ENCODE data around the gene FZD2. TPM values are rescaled to one million over a fixed set of nuclear protein-coding genes. Genes with fewer than 3 reads are reported as not detected.
"Not testable (repeated sequence)": the region's sequence is repeated elsewhere in the genome, so short reads cannot be mapped to it uniquely, and the experiment has no call there.

Gene FZD2
- total and polyA plus RNA-seq, 9 of the 15 experiments (the other 6 are each of a cell fraction or from before 2014, with no cell fraction given), result 0.03 to 4.5 (median 1.1) TPM; not detected in 1

GRCh38 chr17:44590072-44590462 is 32.8 kb downstream of the FZD2 start:
- H2AFZ ChIP-seq (ENCODE audit: low read depth, low read length); H3K36me3 ChIP-seq (ENCODE audit: control insufficient read depth, insufficient read depth, low read length); H3K4me1 ChIP-seq (replicated peaks in 1 of 2; ENCODE audit: control insufficient read depth in 2 of 2, insufficient read depth in 2 of 2, low read length in 2 of 2); BruUV-seq (replicated peaks); in situ Hi-C loops (cut with MboI); H3K9me1 ChIP-seq (ENCODE audit: control insufficient read depth, insufficient read depth, low read length); H3K27ac ChIP-seq (ENCODE audit: extremely low read depth, low read depth, low read length); H3K9me3 ChIP-seq (replicated peaks; ENCODE audit: control insufficient read depth, insufficient read depth, low read depth, low read length); CTCF ChIA-PET (ENCODE audit: low intra/inter-chr PET ratio); intact Hi-C loops (cut with micrococcal nuclease); H3K4me2 ChIP-seq (ENCODE audit: insufficient read depth, low read length); FAIRE-seq; ATAC-seq; H3K4me3 ChIP-seq; H3K9ac ChIP-seq (ENCODE audit: insufficient read depth in 1 of 2, low read depth in 2 of 2, low read length in 2 of 2); H3K79me2 ChIP-seq (ENCODE audit: control insufficient read depth, insufficient read depth, low read length); DNase-seq (ENCODE audit: extremely low read depth in 1 of 4, low spot score in 3 of 4): not testable (repeated sequence)
- WGBS (ENCODE audit: insufficient coverage, low coverage, missing lambda C conversion rate), result 0% methylated on average over 1 of the region's 1 CpG
- Histone ChIP-seq H3K27me3 (ENCODE audit: control insufficient read depth in 2 of 2, insufficient read depth in 2 of 2, low read length in 2 of 2) (peaks cover 18 to 60% of the 10 kb centered on the region in 2 experiments; a peak in 4 of 5 replicates), H4K20me1 (replicated peaks; ENCODE audit: control insufficient read depth, insufficient read depth, low read length) (peaks cover 14% of the 10 kb centered on the region)
- POLR2A ChIA-PET, result interaction anchor here (0.8 to 1.0 kb wide), 2 partner anchors 9 to 11 kb away, joined by 3 to 4 read pairs; no protein-coding TSS in a partner anchor
- 0 out of 2 replicates have a peak, but pooled peaks have one; percentile 45 for TF ChIP-seq TSC22D4 (tag; IDR thresholded peaks at IDR 0.05)
- TF ChIP-seq BCOR (IDR thresholded peaks at IDR 0.05), result 0 out of 2 replicates have a peak, but pooled peaks have one; percentile 7
- peak; percentile 43 for TF ChIP-seq PHF20 (IDR thresholded peaks at IDR 0.05; ENCODE audit: partially characterized antibody)
- 0 out of 2 replicates have a peak, but pooled peaks have one; percentile 41 for TF ChIP-seq LARP7 (IDR thresholded peaks at IDR 0.05)
- TF ChIP-seq HDAC1 (IDR thresholded peaks at IDR 0.05), result 0 out of 4 replicates have a peak, but pooled peaks of 1 of the 2 experiments have one; percentile 21
- TF ChIP-seq ZBTB2 (IDR thresholded peaks at IDR 0.05), result 0 out of 2 replicates have a peak, but pooled peaks have one; percentile 12
- TF ChIP-seq TRIM24 (IDR thresholded peaks at IDR 0.05), result 0 out of 4 replicates have a peak, but pooled peaks of 1 of the 2 experiments have one; percentile 12
- TF ChIP-seq HLTF (IDR thresholded peaks at IDR 0.05), result 0 out of 2 replicates have a peak, but pooled peaks have one; percentile 61
- TF ChIP-seq PHB2 (IDR thresholded peaks at IDR 0.05; ENCODE audit: low read depth), result peak; percentile 27; the same call in 1 of the 2 replicates
- 0 out of 4 replicates have a peak, but pooled peaks of 1 of the 2 experiments have one; percentile 19 for TF ChIP-seq MLLT1 (IDR thresholded peaks at IDR 0.05)

Data from K562 (cell line).